NT2/D1 (cell line): ENCODE data around the gene CASQ2.

Source experiments
- DNase-seq: peaks from one replicate; pipeline ENCODE4 v3.0.0-alpha.2; 2011; ENCODE audit warnings: low read depth, low spot score
- H3K27me3 ChIP-seq: 2 replicates; pipeline ENCODE4 v1.6.0; 2011; ENCODE audit warnings: mild to moderate bottlenecking; ENCODE audit not compliant: insufficient read length, insufficient read depth
- H3K36me3 ChIP-seq: 2 replicates; pipeline ENCODE4 v1.6.1; 2011; ENCODE audit warnings: mild to moderate bottlenecking, low read length, mixed read lengths; ENCODE audit not compliant: insufficient read depth, insufficient read length
- H3K4me1 ChIP-seq: 2 replicates; pipeline ENCODE4 v1.5.1; 2011; ENCODE audit not compliant: insufficient read depth, insufficient read length
- H3K4me3 ChIP-seq: 2 replicates; pipeline ENCODE4 v1.5.1; 2011; ENCODE audit warnings: low read depth; ENCODE audit not compliant: insufficient read length
- H3K9ac ChIP-seq: 2 replicates; pipeline ENCODE4 v1.6.0; 2011; ENCODE audit warnings: low read depth; ENCODE audit not compliant: insufficient read length
- H3K9me3 ChIP-seq: 2 replicates; pipeline ENCODE4 v1.5.1; 2011; ENCODE audit warnings: mild to moderate bottlenecking, low read length; ENCODE audit not compliant: insufficient read depth
- SUZ12 ChIP-seq: IDR thresholded peaks from 2 replicates; pipeline ENCODE4 v1.6.1; 2011; ENCODE audit not compliant: insufficient read length, insufficient read depth; ENCODE audit errors: extremely low read depth
- YY1 ChIP-seq: IDR thresholded peaks from 2 replicates; pipeline ENCODE4 v1.6.1; 2011; ENCODE audit not compliant: insufficient read length, insufficient read depth
- ZNF274 ChIP-seq: IDR thresholded peaks from 2 replicates; pipeline ENCODE4 v1.6.1; 2011; ENCODE audit warnings: mild to moderate bottlenecking, low read depth, low read length

CASQ2 gene

GRCh38 chr1:115764541-115764940, 4.0 kb downstream of the CASQ2 start:
- Histone ChIP-seq H3K4me3 (no peak overlapping the region), H3K9me3 (0 out of 2 replicates have a peak, but pooled peaks cover 4% of the 10 kb centered on the region), H3K4me1 (no peaks in the 10 kb centered on the region), H3K27me3 (no peaks in the 10 kb centered on the region), H3K36me3 (no peaks in the 10 kb centered on the region), H3K9ac (no peak overlapping the region)
- DNase-seq, result no peak
- TF ChIP-seq YY1 (no peak), SUZ12 (no peak)

- TF ChIP-seq SUZ12, result no peak
- TF ChIP-seq YY1, result no peak
- no peak for TF ChIP-seq ZNF274
Measured at GRCh38 chr1:115762779-115763178, 5.7 kb downstream of the CASQ2 start.

GRCh38 chr1:115761601-115762302, 6.8 kb downstream of the CASQ2 start:
- no peak for DNase-seq
- H3K36me3 ChIP-seq, result no peaks in the 10 kb centered on the region
- H3K27me3 ChIP-seq, result no peaks in the 10 kb centered on the region
- H3K9ac ChIP-seq, result no peak overlapping the region
- H3K4me3 ChIP-seq, result no peak overlapping the region
- 0 out of 2 replicates have a peak, but pooled peaks cover 12% of the 10 kb centered on the region for H3K9me3 ChIP-seq
- H3K4me1 ChIP-seq, result no peaks in the 10 kb centered on the region
- no peak for TF ChIP-seq SUZ12
- no peak for TF ChIP-seq ZNF274
- TF ChIP-seq YY1, result no peak

More at GRCh38 chr1:115762779-115763178, 5.7 kb downstream of the CASQ2 start:
- Histone ChIP-seq H3K9ac (no peak overlapping the region), H3K4me3 (no peak overlapping the region), H3K4me1 (no peaks in the 10 kb centered on the region), H3K36me3 (no peaks in the 10 kb centered on the region), H3K27me3 (no peaks in the 10 kb centered on the region), H3K9me3 (0 out of 2 replicates have a peak, but pooled peaks cover 12% of the 10 kb centered on the region)
- DNase-seq, result no peak

- Histone ChIP-seq H3K9ac (no peak overlapping the region), H3K27me3 (no peaks in the 10 kb centered on the region), H3K36me3 (no peaks in the 10 kb centered on the region), H3K9me3 (0 out of 2 replicates have a peak, but pooled peaks cover 12% of the 10 kb centered on the region), H3K4me3 (no peak overlapping the region), H3K4me1 (peaks cover 2% of the 10 kb centered on the region)
- DNase-seq, result no peak
- no peak for TF ChIP-seq ZNF274
- no peak for TF ChIP-seq YY1
- TF ChIP-seq SUZ12, result no peak
Measured at GRCh38 chr1:115757856-115758255, 10.7 kb downstream of the CASQ2 start.

- H3K27me3 ChIP-seq, result no peaks in the 10 kb centered on the region
- no peak for TF ChIP-seq SUZ12
- no peak for TF ChIP-seq YY1
- no peak for TF ChIP-seq ZNF274
- H3K4me1 ChIP-seq, result peaks cover 2% of the 10 kb centered on the region
- 0 out of 2 replicates have a peak, but pooled peaks cover 12% of the 10 kb centered on the region for H3K9me3 ChIP-seq
- H3K36me3 ChIP-seq, result no peaks in the 10 kb centered on the region
- no peak overlapping the region for H3K9ac ChIP-seq
- no peak overlapping the region for H3K4me3 ChIP-seq
- no peak for DNase-seq
Measured at GRCh38 chr1:115757326-115757725, 11.2 kb downstream of the CASQ2 start.

- DNase-seq, result no peak
- Histone ChIP-seq H3K9me3 (0 out of 2 replicates have a peak, but pooled peaks cover 12% of the 10 kb centered on the region), H3K4me1 (peaks cover 2% of the 10 kb centered on the region), H3K9ac (no peak overlapping the region), H3K27me3 (no peaks in the 10 kb centered on the region), H3K4me3 (no peak overlapping the region), H3K36me3 (no peaks in the 10 kb centered on the region)
- TF ChIP-seq SUZ12 (no peak), ZNF274 (no peak), YY1 (no peak)
Measured at GRCh38 chr1:115755456-115756370, 12.8 kb downstream of the CASQ2 start.

- no peak for TF ChIP-seq SUZ12
- no peak for TF ChIP-seq ZNF274
- TF ChIP-seq YY1, result no peak
- DNase-seq, result no peak
- Histone ChIP-seq H3K9ac (no peak overlapping the region), H3K4me3 (no peak overlapping the region), H3K27me3 (no peaks in the 10 kb centered on the region), H3K9me3 (0 out of 2 replicates have a peak, but pooled peaks cover under 1% of the 10 kb centered on the region), H3K36me3 (no peaks in the 10 kb centered on the region), H3K4me1 (peaks cover 2% of the 10 kb centered on the region)
Measured at GRCh38 chr1:115753830-115754229, 14.7 kb downstream of the CASQ2 start.
